ENCODE results near the gene CYP1A2.
A peak's percentile ranks its signal among the peaks of the same experiment; 100 is the strongest.
"Not testable (repeated sequence)": the region's sequence is repeated elsewhere in the genome, so short reads cannot be mapped to it uniquely, and the experiment has no call there.

CYP1A2 gene

GRCh38 chr15:74738239-74738638 is 10.4 kb upstream of the CYP1A2 start:
- not testable (repeated sequence) for DNase-seq

- DNase-seq: no peak
Measured at GRCh38 chr15:74742422-74742821, 6.2 kb upstream of the CYP1A2 start.

- no peak for DNase-seq
Measured at GRCh38 chr15:74746389-74746788, 2.3 kb upstream of the CYP1A2 start.

GRCh38 chr15:74749832-74750231 is 1.2 kb downstream of the CYP1A2 start:
- no peak for DNase-seq

GRCh38 chr15:74750751-74751150 is 2.1 kb downstream of the CYP1A2 start:
- no peak for DNase-seq

GRCh38 chr15:74752011-74752410 is 3.4 kb downstream of the CYP1A2 start:
- no peak for DNase-seq

GRCh38 chr15:74752531-74752930 is 3.9 kb downstream of the CYP1A2 start:
- DNase-seq: peak; percentile 83

- no peak for DNase-seq
Measured at GRCh38 chr15:74754593-74755215, 6.1 kb downstream of the CYP1A2 start.

GRCh38 chr15:74758736-74759135 is 10.1 kb downstream of the CYP1A2 start:
- no peak for DNase-seq

GRCh38 chr15:74762791-74763150 is 14.1 kb downstream of the CYP1A2 start:
- DNase-seq: no peak

GRCh38 chr15:74763416-74763815 is 14.8 kb downstream of the CYP1A2 start:
- DNase-seq: no peak

GRCh38 chr15:74767167-74768098 is 18.8 kb downstream of the CYP1A2 start:
- no peak for DNase-seq

GRCh38 chr15:74768099-74768770 is 19.6 kb downstream of the CYP1A2 start:
- DNase-seq: no peak

GRCh38 chr15:74768771-74769342 is 20.2 kb downstream of the CYP1A2 start:
- peak; percentile 56 for DNase-seq

- DNase-seq: no peak
Measured at GRCh38 chr15:74769463-74770025, 20.9 kb downstream of the CYP1A2 start.

- DNase-seq: no peak
Measured at GRCh38 chr15:74770211-74770903, 21.7 kb downstream of the CYP1A2 start.

GRCh38 chr15:74773329-74773728 is 24.7 kb downstream of the CYP1A2 start:
- DNase-seq: no peak

- DNase-seq: no peak
Measured at GRCh38 chr15:74773731-74774252, 25.1 kb downstream of the CYP1A2 start.

GRCh38 chr15:74775132-74775562 is 26.5 kb downstream of the CYP1A2 start:
- no peak for DNase-seq

GRCh38 chr15:74775894-74776293 is 27.2 kb downstream of the CYP1A2 start:
- no peak for DNase-seq
